OCI-LY1 (cell line): ENCODE results near the gene SORBS1.

Source experiments
- H2AFZ ChIP-seq: fragments of 200-600 bp; sonication (generic), shearing (Covaris generic); 2 replicates; pipeline ENCODE4 v1.6.0; 2014; ENCODE audit warnings: antibody characterized with exemption, mild to moderate bottlenecking, low read length
- H3F3A ChIP-seq: fragments of 200-600 bp; sonication (generic), shearing (Covaris generic); 2 replicates; pipeline ENCODE4 v1.6.0; 2014; ENCODE audit warnings: mild to moderate bottlenecking, antibody characterized with exemption, low read length, moderate library complexity; ENCODE audit not compliant: insufficient read depth
- H3K27ac ChIP-seq: fragments of 200-600 bp; sonication (generic); 2 replicates; pipeline ENCODE4 v1.5.1; 2014; ENCODE audit warnings: low read length, mixed run types, mild to moderate bottlenecking, low read depth; ENCODE audit not compliant: poor library complexity, severe bottlenecking
- H3K27me3 ChIP-seq: fragments of 200-600 bp; sonication (generic); 2 replicates; pipeline ENCODE4 v1.6.0; 2014; ENCODE audit warnings: antibody characterized with exemption, mild to moderate bottlenecking, low read length, moderate library complexity; ENCODE audit not compliant: insufficient read depth
- H3K36me3 ChIP-seq: fragments of 200-600 bp; sonication (generic); 2 replicates; pipeline ENCODE4 v1.6.1; 2014; ENCODE audit warnings: mild to moderate bottlenecking, antibody characterized with exemption, low read length, moderate library complexity, mixed read lengths; ENCODE audit not compliant: insufficient read depth
- H3K4me1 ChIP-seq: fragments of 200-600 bp; sonication (generic); 2 replicates; pipeline ENCODE4 v1.5.1; 2014; ENCODE audit warnings: mild to moderate bottlenecking, low read length, moderate library complexity; ENCODE audit not compliant: insufficient read depth, severe bottlenecking
- H3K4me2 ChIP-seq: fragments of 200-600 bp; sonication (generic), shearing (Covaris generic); 2 replicates; pipeline ENCODE4 v1.6.1; 2014; ENCODE audit warnings: low read length
- H3K4me3 ChIP-seq: fragments of 200-600 bp; sonication (generic); 2 replicates; pipeline ENCODE4 v1.5.1; 2014; ENCODE audit warnings: low read length, low read depth, mild to moderate bottlenecking, mixed read lengths; ENCODE audit not compliant: poor library complexity, severe bottlenecking
- H3K79me2 ChIP-seq: fragments of 200-600 bp; shearing (Covaris generic); 2 replicates; pipeline ENCODE4 v1.6.1; 2016; ENCODE audit warnings: mixed run types, low read length, mixed read lengths; ENCODE audit not compliant: insufficient read depth
- H3K9ac ChIP-seq: fragments of 200-600 bp; sonication (generic), shearing (Covaris generic); 2 replicates; pipeline ENCODE4 v1.6.1; 2014; ENCODE audit warnings: mild to moderate bottlenecking, low read length, mixed read lengths
- H3K9me2 ChIP-seq: fragments of 200-600 bp; sonication (generic), shearing (Covaris generic); 2 replicates; pipeline ENCODE4 v1.6.1; 2014; ENCODE audit warnings: low read depth, mild to moderate bottlenecking, low read length, mixed read lengths
- H3K9me3 ChIP-seq: fragments of 200-600 bp; shearing (Covaris generic); 2 replicates; pipeline ENCODE4 v1.6.1; 2014; ENCODE audit warnings: low read length, mixed read lengths
- H4K20me1 ChIP-seq: fragments of 200-600 bp; sonication (generic), shearing (Covaris generic); 2 replicates; pipeline ENCODE4 v1.6.0; 2016; ENCODE audit warnings: mild to moderate bottlenecking, low read length; ENCODE audit not compliant: insufficient read depth
- EZH2 ChIP-seq: fragments of 200-600 bp; sonication (generic), shearing (Covaris generic); IDR thresholded peaks from 2 replicates; pipeline ENCODE4 v1.8.0; 2017; ENCODE audit warnings: borderline replicate concordance, mixed run types, mild to moderate bottlenecking, antibody characterized with exemption, low read length, moderate library complexity, mixed read lengths
- TF ChIP-seq, protein P1 (sequence below): fragments of 200-600 bp; sonication (generic), shearing (Covaris generic); IDR thresholded peaks from 2 replicates; pipeline ENCODE4 v1.5.1; 2017; ENCODE audit warnings: mild to moderate bottlenecking, antibody characterized with exemption, low read length, moderate library complexity, mixed read lengths

The SORBS1 gene

DNA sequence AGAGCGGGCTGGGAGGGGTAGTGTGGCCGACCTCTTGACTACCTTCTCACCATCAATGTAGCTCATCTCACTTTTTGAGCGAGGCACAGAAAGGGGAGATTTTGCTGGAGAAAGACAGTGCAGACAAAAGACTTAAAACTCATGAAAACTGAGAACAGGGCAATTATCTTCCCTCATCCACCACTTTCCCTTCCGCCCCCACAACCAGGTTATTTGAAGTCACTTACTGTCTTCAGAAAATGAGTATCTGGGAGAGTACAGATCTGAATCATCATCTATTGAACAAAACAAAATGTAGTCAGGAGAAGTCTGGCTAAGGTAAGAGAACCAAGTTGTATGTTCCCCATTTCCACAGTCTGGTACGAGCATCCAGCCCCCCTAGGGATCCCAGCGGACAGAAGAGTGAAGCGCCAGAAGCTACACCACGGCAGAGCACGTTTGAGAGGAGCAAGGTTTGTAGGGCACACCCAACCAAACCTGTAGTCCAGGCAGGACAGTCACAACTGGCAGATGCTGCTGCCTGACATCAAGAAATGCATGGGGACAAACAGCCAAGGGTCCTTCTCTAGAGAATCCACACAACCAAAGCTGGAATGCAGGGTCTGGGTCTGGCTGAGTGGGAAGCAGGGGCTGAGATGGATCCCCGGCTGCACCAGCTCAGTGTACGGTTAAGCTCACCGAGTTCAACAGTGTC, 177.0 kb downstream of the SORBS1 start:
- no peaks in the 10 kb centered on the region for H3F3A ChIP-seq
- H3K9ac ChIP-seq = no peak overlapping the region
- H3K36me3 ChIP-seq = no peaks in the 10 kb centered on the region
- no peaks in the 10 kb centered on the region for H3K79me2 ChIP-seq
- no peaks in the 10 kb centered on the region for H3K4me1 ChIP-seq
- no peak overlapping the region for H2AFZ ChIP-seq
- no peak overlapping the region for H3K27ac ChIP-seq
- TF ChIP-seq EZH2 = no peak
- TF ChIP-seq, protein P1, sequence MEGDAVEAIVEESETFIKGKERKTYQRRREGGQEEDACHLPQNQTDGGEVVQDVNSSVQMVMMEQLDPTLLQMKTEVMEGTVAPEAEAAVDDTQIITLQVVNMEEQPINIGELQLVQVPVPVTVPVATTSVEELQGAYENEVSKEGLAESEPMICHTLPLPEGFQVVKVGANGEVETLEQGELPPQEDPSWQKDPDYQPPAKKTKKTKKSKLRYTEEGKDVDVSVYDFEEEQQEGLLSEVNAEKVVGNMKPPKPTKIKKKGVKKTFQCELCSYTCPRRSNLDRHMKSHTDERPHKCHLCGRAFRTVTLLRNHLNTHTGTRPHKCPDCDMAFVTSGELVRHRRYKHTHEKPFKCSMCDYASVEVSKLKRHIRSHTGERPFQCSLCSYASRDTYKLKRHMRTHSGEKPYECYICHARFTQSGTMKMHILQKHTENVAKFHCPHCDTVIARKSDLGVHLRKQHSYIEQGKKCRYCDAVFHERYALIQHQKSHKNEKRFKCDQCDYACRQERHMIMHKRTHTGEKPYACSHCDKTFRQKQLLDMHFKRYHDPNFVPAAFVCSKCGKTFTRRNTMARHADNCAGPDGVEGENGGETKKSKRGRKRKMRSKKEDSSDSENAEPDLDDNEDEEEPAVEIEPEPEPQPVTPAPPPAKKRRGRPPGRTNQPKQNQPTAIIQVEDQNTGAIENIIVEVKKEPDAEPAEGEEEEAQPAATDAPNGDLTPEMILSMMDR = no peak
- H3K27me3 ChIP-seq = no peaks in the 10 kb centered on the region
- no peak overlapping the region for H3K4me2 ChIP-seq
- no peaks in the 10 kb centered on the region for H4K20me1 ChIP-seq
- H3K9me3 ChIP-seq = no peaks in the 10 kb centered on the region
- H3K9me2 ChIP-seq = no peaks in the 10 kb centered on the region
- no peak overlapping the region for H3K4me3 ChIP-seq

DNA sequence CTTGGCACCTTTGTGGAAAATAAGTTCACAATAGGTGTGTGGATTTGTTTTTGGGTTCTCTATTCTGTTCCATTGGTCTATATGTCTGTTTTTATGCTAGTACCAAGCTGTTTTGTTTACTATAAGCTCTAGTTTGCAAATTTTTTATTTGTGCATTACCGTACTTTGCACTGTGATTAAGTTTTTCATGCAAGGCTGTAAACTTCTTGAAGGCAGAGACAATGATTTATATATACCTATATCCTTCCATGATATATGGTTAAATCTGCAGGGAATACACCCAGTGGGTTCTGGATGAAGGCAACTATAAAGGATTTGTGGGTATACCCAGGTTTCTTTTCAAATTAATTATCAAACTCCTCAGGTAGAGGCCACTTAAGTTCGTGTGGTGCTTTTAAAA, 178.6 kb downstream of the SORBS1 start:
- no peaks in the 10 kb centered on the region for H4K20me1 ChIP-seq
- no peaks in the 10 kb centered on the region for H3K4me1 ChIP-seq
- H3K9me2 ChIP-seq = no peaks in the 10 kb centered on the region
- no peak overlapping the region for H3K27ac ChIP-seq
- no peak overlapping the region for H3K9ac ChIP-seq
- no peak overlapping the region for H2AFZ ChIP-seq
- no peaks in the 10 kb centered on the region for H3K9me3 ChIP-seq
- H3K4me2 ChIP-seq = no peak overlapping the region
- no peaks in the 10 kb centered on the region for H3F3A ChIP-seq
- no peak overlapping the region for H3K4me3 ChIP-seq
- no peaks in the 10 kb centered on the region for H3K36me3 ChIP-seq
- H3K27me3 ChIP-seq = no peaks in the 10 kb centered on the region
- no peaks in the 10 kb centered on the region for H3K79me2 ChIP-seq
- no peak for TF ChIP-seq EZH2
- TF ChIP-seq, protein P1 = no peak

DNA sequence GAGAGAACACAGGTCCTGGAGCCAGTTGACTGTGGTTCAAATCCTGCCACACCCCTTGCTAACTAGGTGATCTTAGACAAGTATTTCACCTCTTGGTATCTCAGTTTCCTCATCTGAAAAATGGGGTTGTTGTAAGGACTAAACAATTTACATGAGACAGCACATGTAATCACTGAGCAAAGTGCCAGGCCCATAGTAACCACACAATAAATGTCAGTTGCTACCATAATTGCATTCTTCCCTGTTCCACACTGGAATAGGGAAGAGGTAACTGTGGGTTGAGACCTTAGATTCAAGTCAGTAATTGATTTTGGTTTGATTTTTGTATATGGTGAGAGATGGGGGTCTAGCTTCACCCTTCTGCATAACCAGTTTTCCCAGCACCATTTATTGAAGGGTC, 179.0 kb downstream of the SORBS1 start:
- H3K9me3 ChIP-seq = no peaks in the 10 kb centered on the region
- no peaks in the 10 kb centered on the region for H3K9me2 ChIP-seq
- H3K9ac ChIP-seq = no peak overlapping the region
- no peaks in the 10 kb centered on the region for H3K27me3 ChIP-seq
- H2AFZ ChIP-seq = no peak overlapping the region
- H3K36me3 ChIP-seq = no peaks in the 10 kb centered on the region
- H3K27ac ChIP-seq = no peak overlapping the region
- H3K79me2 ChIP-seq = no peaks in the 10 kb centered on the region
- H3F3A ChIP-seq = no peaks in the 10 kb centered on the region
- no peaks in the 10 kb centered on the region for H3K4me1 ChIP-seq
- no peak for TF ChIP-seq EZH2
- TF ChIP-seq, protein P1 = no peak
- no peaks in the 10 kb centered on the region for H4K20me1 ChIP-seq
- H3K4me3 ChIP-seq = no peak overlapping the region
- H3K4me2 ChIP-seq = no peak overlapping the region
